Endothelial cell of umbilical vein (primary cell): ENCODE measurements around the gene FGF5. TPM values are rescaled to one million over a fixed set of nuclear protein-coding genes. Genes with fewer than 3 reads are reported as not detected.

Source experiments
- BruUV-seq: library from RNA; stranded (reverse); fragments of 400-500 nt; replicated peaks from 2 replicates; lab custom pipeline; 2021; lab: Mats Ljungman, UMichigan
- CTCF ChIA-PET: fragments of 300-600, 350-600 bp; sonication (Branson Sonifier 250); formaldehyde crosslinking; loops from one replicate; lab custom pipeline; 2021; ENCODE audit warnings: antibody characterized with exemption, inconsistent platforms; lab: Charles Lee
- POLR2A ChIA-PET: fragments of 300-600, 350-600 bp; sonication (Branson Sonifier 250); formaldehyde crosslinking; loops from one replicate; lab custom pipeline; 2021; ENCODE audit warnings: antibody characterized with exemption, inconsistent platforms; lab: Charles Lee
- DNase-seq: peaks from one replicate; pipeline ENCODE4 v3.0.0-alpha.2; 2011; ENCODE audit warnings: low read depth, low spot score
- FAIRE-seq: peaks from 2 replicates; lab custom pipeline; 2011; peaks lifted over from hg19 to GRCh38; lab: Jason Lieb, UNC
- H2AFZ ChIP-seq: 2 replicates; pipeline ENCODE4 v1.6.0; 2012; ENCODE audit warnings: low read depth, low read length, control low read depth, inconsistent platforms
- H3K27ac ChIP-seq: 2 replicates; pipeline ENCODE4 v1.5.1; 2011; ENCODE audit warnings: low read depth, mild to moderate bottlenecking, control low read depth, low read length, moderate library complexity; ENCODE audit not compliant: insufficient read depth
- H3K27me3 ChIP-seq, 2 experiments: 2 replicates each; pipeline versions ENCODE4 v1.6.0 to v1.6.1; 2011; ENCODE audit warnings: low read length in 2 of 2, mixed read lengths in 1 of 2; ENCODE audit not compliant: control insufficient read depth in 2 of 2, insufficient read depth in 2 of 2
- H3K36me3 ChIP-seq, 2 experiments: 2 replicates in 1 of 2; 3 replicates in 1 of 2; pipeline ENCODE4 v1.5.1; 2011; ENCODE audit warnings: low read length in 2 of 2, mild to moderate bottlenecking in 1 of 2, moderate library complexity in 1 of 2; ENCODE audit not compliant: control insufficient read depth in 2 of 2, insufficient read depth in 2 of 2; ENCODE audit errors: extremely low read depth in 1 of 2
- H3K4me1 ChIP-seq: 3 replicates; pipeline ENCODE4 v1.5.1; 2011; ENCODE audit warnings: mild to moderate bottlenecking, low read length; ENCODE audit not compliant: control insufficient read depth, insufficient read depth; ENCODE audit errors: extremely low read depth
- H3K4me2 ChIP-seq: 2 replicates; pipeline ENCODE4 v1.6.1; 2011; ENCODE audit warnings: low read length, control low read depth, mixed read lengths; ENCODE audit not compliant: insufficient read depth
- H3K4me3 ChIP-seq, 3 experiments: fragments of 200-600 bp in 1 of 3; sonication (generic), shearing (Covaris generic) in 1 of 3; replicated peaks in 1 of 3; 2 replicates each; pipeline ENCODE4 v1.5.1; 2011 to 2016; ENCODE audit warnings: control low read depth in 3 of 3, low read length in 3 of 3, mild to moderate bottlenecking in 2 of 3, inconsistent platforms in 1 of 3, low read depth in 1 of 3, moderate library complexity in 1 of 3; ENCODE audit not compliant: insufficient read depth in 1 of 3
- H3K79me2 ChIP-seq: 2 replicates; pipeline ENCODE4 v1.6.0; 2012; ENCODE audit warnings: low read length, inconsistent platforms; ENCODE audit not compliant: control insufficient read depth, insufficient read depth
- H3K9ac ChIP-seq: replicated peaks from 2 replicates; pipeline ENCODE3; 2011; ENCODE audit warnings: low read length, control low read depth; ENCODE audit not compliant: insufficient read depth; ENCODE audit errors: extremely low read depth
- H3K9me1 ChIP-seq: replicated peaks from 3 replicates; pipeline ENCODE4 v1.6.0; 2011; ENCODE audit warnings: mild to moderate bottlenecking, low read length; ENCODE audit not compliant: control insufficient read depth, insufficient read depth; ENCODE audit errors: extremely low read depth
- H3K9me3 ChIP-seq: replicated peaks from 2 replicates; pipeline ENCODE4 v1.5.1; 2012; ENCODE audit warnings: low read length, inconsistent platforms; ENCODE audit not compliant: control insufficient read depth, insufficient read depth
- H4K20me1 ChIP-seq: replicated peaks from 2 replicates; pipeline ENCODE3; 2011; ENCODE audit warnings: mild to moderate bottlenecking, low read length; ENCODE audit not compliant: control insufficient read depth, insufficient read depth; ENCODE audit errors: extremely low read depth
- EZH2 ChIP-seq: IDR thresholded peaks from 2 replicates; pipeline ENCODE4 v1.6.1; 2012; ENCODE audit warnings: borderline replicate concordance, low read depth, mild to moderate bottlenecking, moderate library complexity, low read length, inconsistent platforms; ENCODE audit not compliant: severe bottlenecking
- FOS ChIP-seq: IDR thresholded peaks from 2 replicates; pipeline ENCODE4 v1.6.1; 2011; ENCODE audit warnings: mild to moderate bottlenecking, low read length, moderate library complexity, borderline replicate concordance; ENCODE audit not compliant: insufficient read depth
- GATA2 ChIP-seq: IDR thresholded peaks from 2 replicates; pipeline ENCODE4 v1.7.0; 2011; ENCODE audit warnings: low read depth, mild to moderate bottlenecking, moderate library complexity, mixed read lengths, low read length; ENCODE audit not compliant: insufficient read length, insufficient read depth
- JUN ChIP-seq: IDR thresholded peaks from 2 replicates; pipeline ENCODE4 v1.6.1; 2011; ENCODE audit warnings: borderline replicate concordance, low read depth; ENCODE audit not compliant: insufficient read length, insufficient read depth
- MYC ChIP-seq: IDR thresholded peaks from one replicate; pipeline ENCODE4 v1.6.1; 2011; ENCODE audit warnings: mild to moderate bottlenecking, low read depth, low read length
- POLR2A ChIP-seq: IDR thresholded peaks from 2 replicates; pipeline ENCODE4 v1.6.1; 2012; ENCODE audit warnings: low read depth, mild to moderate bottlenecking, control low read depth, low read length
- POLR2AphosphoS5 ChIP-seq: IDR thresholded peaks from 2 replicates; pipeline ENCODE4 v1.6.1; 2012; ENCODE audit warnings: low read depth, mild to moderate bottlenecking, control low read depth, low read length, moderate library complexity; ENCODE audit not compliant: insufficient read depth
- dilution Hi-C: fragments of 300-500 bp; cut with MboI; formaldehyde crosslinking; loops from one replicate; pipeline ENCODE4 v1.15.0; 2019; ENCODE audit warnings: low sequenced_read_pairs; ENCODE audit not compliant: extremely low pct_ligation_motif_present
- intact Hi-C: fragments of 100-400 bp; cut with micrococcal nuclease; formaldehyde crosslinking; loops from one replicate; pipeline ENCODE4 v1.10.0; 2022
- polyA plus RNA-seq, 4 experiments: library from polyadenylated mRNA; depleted of rRNA in 3 of 4; stranded (reverse) in 3 of 4; unstranded in 1 of 4; fragments of >200 nt; gene quantifications; 2 replicates each; pipeline versions ENCODE4 v1.2.1 to v1.2.3, GENCODE V29; 2011 to 2012; ENCODE audit warnings: missing spikeins in 1 of 4
- total RNA-seq: library from RNA; stranded (reverse); gene quantifications from 2 replicates; pipeline ENCODE4 v1.2.3, GENCODE V29; 2021
- TF ChIP-seq, protein P1 (sequence below), 2 donors: IDR thresholded peaks; 1 replicate in 1 of 2; 2 replicates in 1 of 2; pipeline ENCODE4 v1.5.1; 2011; ENCODE audit warnings: low read length in 2 of 2, mild to moderate bottlenecking in 2 of 2, moderate library complexity in 2 of 2, control low read depth in 1 of 2, inconsistent platforms in 1 of 2, low read depth in 1 of 2; ENCODE audit not compliant: insufficient read depth in 1 of 2; ENCODE audit errors: extremely low read depth in 1 of 2
- TF ChIP-seq, protein P2 (sequence below): IDR thresholded peaks from 2 replicates; pipeline ENCODE4 v1.6.1; 2011; ENCODE audit not compliant: insufficient read depth, insufficient read length

The FGF5 gene
- total and polyA plus RNA-seq, 2 donors (not counting 3 experiments of a cell fraction or from before 2014, with no cell fraction given) = 0.13 to 0.73 TPM

DNA sequence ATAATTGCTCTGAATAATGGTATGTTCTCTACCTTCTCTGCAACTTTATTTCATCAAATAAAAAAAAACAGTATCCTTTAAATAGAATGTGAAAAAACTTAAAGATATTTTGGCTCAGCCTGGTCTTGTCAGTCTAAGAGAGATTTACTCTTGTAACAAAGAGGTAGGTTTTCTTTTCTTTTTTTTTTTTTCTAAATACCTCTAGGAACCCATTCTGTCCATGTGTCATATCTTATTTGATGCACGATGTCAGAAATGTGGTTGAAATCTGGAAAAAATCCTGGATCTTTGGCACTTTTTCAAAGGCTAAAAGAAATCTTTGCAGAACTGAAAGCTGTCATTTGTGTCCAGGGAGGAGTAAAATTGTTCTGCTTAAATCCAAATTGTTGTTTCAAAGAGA is 17.3 kb upstream of the FGF5 start:
- DNase-seq = no peak
- TF ChIP-seq EZH2 = no peak
- TF ChIP-seq GATA2 = no peak
- TF ChIP-seq MYC = no peak
- no peak for TF ChIP-seq FOS
- TF ChIP-seq JUN = no peak
- no peak for TF ChIP-seq POLR2AphosphoS5
- no peak for TF ChIP-seq POLR2A
- TF ChIP-seq, protein P1, sequence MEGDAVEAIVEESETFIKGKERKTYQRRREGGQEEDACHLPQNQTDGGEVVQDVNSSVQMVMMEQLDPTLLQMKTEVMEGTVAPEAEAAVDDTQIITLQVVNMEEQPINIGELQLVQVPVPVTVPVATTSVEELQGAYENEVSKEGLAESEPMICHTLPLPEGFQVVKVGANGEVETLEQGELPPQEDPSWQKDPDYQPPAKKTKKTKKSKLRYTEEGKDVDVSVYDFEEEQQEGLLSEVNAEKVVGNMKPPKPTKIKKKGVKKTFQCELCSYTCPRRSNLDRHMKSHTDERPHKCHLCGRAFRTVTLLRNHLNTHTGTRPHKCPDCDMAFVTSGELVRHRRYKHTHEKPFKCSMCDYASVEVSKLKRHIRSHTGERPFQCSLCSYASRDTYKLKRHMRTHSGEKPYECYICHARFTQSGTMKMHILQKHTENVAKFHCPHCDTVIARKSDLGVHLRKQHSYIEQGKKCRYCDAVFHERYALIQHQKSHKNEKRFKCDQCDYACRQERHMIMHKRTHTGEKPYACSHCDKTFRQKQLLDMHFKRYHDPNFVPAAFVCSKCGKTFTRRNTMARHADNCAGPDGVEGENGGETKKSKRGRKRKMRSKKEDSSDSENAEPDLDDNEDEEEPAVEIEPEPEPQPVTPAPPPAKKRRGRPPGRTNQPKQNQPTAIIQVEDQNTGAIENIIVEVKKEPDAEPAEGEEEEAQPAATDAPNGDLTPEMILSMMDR (IDR thresholded peaks at IDR 0.05; ENCODE audit: extremely low read depth in 1 of 2, insufficient read depth in 1 of 2, low read depth in 1 of 2, low read length in 2 of 2) = no peak
- TF ChIP-seq, protein P2, sequence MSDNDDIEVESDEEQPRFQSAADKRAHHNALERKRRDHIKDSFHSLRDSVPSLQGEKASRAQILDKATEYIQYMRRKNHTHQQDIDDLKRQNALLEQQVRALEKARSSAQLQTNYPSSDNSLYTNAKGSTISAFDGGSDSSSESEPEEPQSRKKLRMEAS = no peak
- H3K27ac ChIP-seq = no peak overlapping the region
- no TSS peak for BruUV-seq
- H3K79me2 ChIP-seq = no peaks in the 10 kb centered on the region
- peaks cover 5% of the 10 kb centered on the region for H3K4me1 ChIP-seq
- peaks cover 7 to 15% of the 10 kb centered on the region in 2 experiments for H3K27me3 ChIP-seq
- POLR2A ChIA-PET = no interaction called here
- intact Hi-C loops = no loop called here
- no peak overlapping the region for H2AFZ ChIP-seq
- no peaks in the 10 kb centered on the region for H4K20me1 ChIP-seq
- H3K9me1 ChIP-seq = no peaks in the 10 kb centered on the region
- H3K4me3 ChIP-seq = no peak overlapping the region
- no peaks in the 10 kb centered on the region for H3K9me3 ChIP-seq
- CTCF ChIA-PET = interaction anchor here (0.8 to 1.7 kb wide), 3 partner anchors 17 to 29 kb away, joined by 3 to 7 read pairs (median 5); partner anchors contain the start of gene FGF5
- H3K4me2 ChIP-seq = no peak overlapping the region
- H3K9ac ChIP-seq = no peak overlapping the region
- H3K36me3 ChIP-seq = no peaks in the 10 kb centered on the region
- no peak for FAIRE-seq
- dilution Hi-C loops = no loop called here
